H9 (cell line): ENCODE results near the gene PPP3CB. TPM values are rescaled to one million over a fixed set of nuclear protein-coding genes. Genes with fewer than 3 reads are reported as not detected.

Experiments
- DNase-seq: peaks from one replicate; pipeline ENCODE4 v3.0.0-alpha.2; 2017
- H2AFZ ChIP-seq: one replicate; pipeline ENCODE4 v1.6.1; 2013; ENCODE audit warnings: mild to moderate bottlenecking, low read length, control low read depth, moderate library complexity
- H2AK5ac ChIP-seq: 2 replicates; pipeline ENCODE4 v1.6.1; 2013; ENCODE audit warnings: low read length, control low read depth, mixed read lengths; ENCODE audit not compliant: insufficient read length
- H2BK120ac ChIP-seq: one replicate; pipeline ENCODE4 v1.6.1; 2013; ENCODE audit warnings: low read depth, mild to moderate bottlenecking, low read length, control low read depth, inconsistent platforms; ENCODE audit not compliant: poor library complexity, severe bottlenecking
- H2BK12ac ChIP-seq: 2 replicates; pipeline ENCODE4 v1.6.1; 2013; ENCODE audit warnings: low read length, control low read depth, mixed read lengths, low read depth; ENCODE audit not compliant: insufficient read length
- H2BK15ac ChIP-seq: 2 replicates; pipeline ENCODE4 v1.6.1; 2013; ENCODE audit warnings: low read depth, low read length, control low read depth
- H2BK20ac ChIP-seq: one replicate; pipeline ENCODE4 v1.6.1; 2013; ENCODE audit warnings: low read depth, mild to moderate bottlenecking, low read length, control low read depth, inconsistent platforms; ENCODE audit not compliant: poor library complexity, severe bottlenecking
- H2BK5ac ChIP-seq: 2 replicates; pipeline ENCODE4 v1.6.1; 2013; ENCODE audit warnings: low read length, control low read depth, mixed read lengths; ENCODE audit not compliant: insufficient read length
- H3K14ac ChIP-seq: 2 replicates; pipeline ENCODE4 v1.6.1; 2013; ENCODE audit warnings: low read length, control low read depth; ENCODE audit not compliant: insufficient read depth
- H3K18ac ChIP-seq: 2 replicates; pipeline ENCODE4 v1.6.1; 2013; ENCODE audit warnings: low read depth, mild to moderate bottlenecking, mixed read lengths, low read length, control low read depth; ENCODE audit not compliant: insufficient read length
- H3K23ac ChIP-seq: 2 replicates; pipeline ENCODE4 v1.6.1; 2013; ENCODE audit warnings: low read length, control low read depth, mixed read lengths, low read depth; ENCODE audit not compliant: insufficient read length
- H3K23me2 ChIP-seq: 2 replicates; pipeline ENCODE4 v1.6.1; 2013; ENCODE audit warnings: low read depth, mild to moderate bottlenecking, mixed read lengths, low read length, control low read depth; ENCODE audit not compliant: insufficient read length, poor library complexity, severe bottlenecking
- H3K27ac ChIP-seq: 2 replicates; pipeline ENCODE4 v1.5.1; 2013; ENCODE audit warnings: low read length, control low read depth, mixed read lengths, low read depth; ENCODE audit not compliant: insufficient read length
- H3K27me3 ChIP-seq: 2 replicates; pipeline ENCODE4 v1.6.1; 2013; ENCODE audit warnings: low read length, control low read depth, inconsistent platforms; ENCODE audit not compliant: insufficient read depth
- H3K4ac ChIP-seq: 2 replicates; pipeline ENCODE4 v1.6.1; 2013; ENCODE audit warnings: low read depth, mild to moderate bottlenecking, control low read depth, inconsistent platforms, low read length, moderate library complexity
- H3K4me1 ChIP-seq: 2 replicates; pipeline ENCODE4 v1.6.1; 2013; ENCODE audit warnings: low read length, control low read depth, inconsistent platforms; ENCODE audit not compliant: insufficient read depth
- H3K4me2 ChIP-seq: 2 replicates; pipeline ENCODE4 v1.6.1; 2013; ENCODE audit warnings: low read length, control low read depth, mixed read lengths; ENCODE audit not compliant: insufficient read length, insufficient read depth
- H3K56ac ChIP-seq: 2 replicates; pipeline ENCODE4 v1.6.1; 2013; ENCODE audit warnings: low read depth, mild to moderate bottlenecking, mixed read lengths, low read length, control low read depth; ENCODE audit not compliant: insufficient read length
- H3K79me1 ChIP-seq: 2 replicates; pipeline ENCODE4 v1.6.1; 2013; ENCODE audit warnings: low read depth, mild to moderate bottlenecking, moderate library complexity, low read length, control low read depth, inconsistent platforms; ENCODE audit not compliant: insufficient read depth, poor library complexity, severe bottlenecking
- H3K79me2 ChIP-seq: 2 replicates; pipeline ENCODE4 v1.6.1; 2013; ENCODE audit warnings: low read length, control low read depth, inconsistent platforms; ENCODE audit not compliant: insufficient read depth
- H3K9ac ChIP-seq: 2 replicates; pipeline ENCODE4 v1.6.1; 2013; ENCODE audit warnings: low read length, control low read depth, mixed read lengths; ENCODE audit not compliant: insufficient read length; ENCODE audit errors: extremely low read depth
- H3K9me3 ChIP-seq: one replicate; pipeline ENCODE4 v1.6.1; 2013; ENCODE audit warnings: low read depth, low read length, inconsistent platforms; ENCODE audit not compliant: control insufficient read depth
- H3T11ph ChIP-seq: one replicate; pipeline ENCODE4 v1.6.1; 2013; ENCODE audit warnings: mild to moderate bottlenecking, low read length, control low read depth, inconsistent platforms
- H4K20me1 ChIP-seq: one replicate; pipeline ENCODE4 v1.6.1; 2013; ENCODE audit not compliant: control insufficient read depth, insufficient read length, insufficient read depth
- H4K5ac ChIP-seq: 2 replicates; pipeline ENCODE4 v1.6.1; 2013; ENCODE audit warnings: low read depth, mild to moderate bottlenecking, mixed read lengths, low read length, control low read depth; ENCODE audit not compliant: insufficient read length
- H4K8ac ChIP-seq: replicated peaks from 2 replicates; pipeline ENCODE4 v1.6.1; 2013; ENCODE audit warnings: low read length, control low read depth, mixed read lengths, low read depth; ENCODE audit not compliant: insufficient read length
- H4K91ac ChIP-seq: 2 replicates; pipeline ENCODE4 v1.6.1; 2013; ENCODE audit warnings: low read depth, mild to moderate bottlenecking, moderate library complexity, mixed read lengths, low read length, control low read depth; ENCODE audit not compliant: insufficient read length
- H3K27ac Mint-ChIP-seq, 3 experiments: 2 replicates in 2 of 3; 3 replicates in 1 of 3; pipeline ENCODE4 v1.8.0; 2020 to 2021; ENCODE audit warnings: mixed read lengths in 3 of 3, mild to moderate bottlenecking in 1 of 3, moderate library complexity in 1 of 3
- H3K27me3 Mint-ChIP-seq: 2 replicates; pipeline ENCODE4 v1.8.0; 2021; ENCODE audit warnings: low read depth, mild to moderate bottlenecking, moderate library complexity, mixed read lengths
- H3K36me3 Mint-ChIP-seq, 3 experiments: 2 replicates in 2 of 3; 3 replicates in 1 of 3; pipeline ENCODE4 v1.8.0; 2020 to 2021; ENCODE audit warnings: low read depth in 3 of 3, mixed read lengths in 3 of 3; ENCODE audit not compliant: insufficient read depth in 1 of 3
- H3K4me1 Mint-ChIP-seq, 2 experiments: 2 replicates each; pipeline ENCODE4 v1.8.0; 2020; ENCODE audit warnings: mixed read lengths in 2 of 2
- H3K4me3 Mint-ChIP-seq, 2 experiments: 2 replicates in 1 of 2; 3 replicates in 1 of 2; pipeline ENCODE4 v1.8.0; 2020 to 2021; ENCODE audit warnings: mild to moderate bottlenecking in 2 of 2, mixed read lengths in 2 of 2, moderate library complexity in 1 of 2
- H3K9me3 Mint-ChIP-seq, 2 experiments: 2 replicates in 1 of 2; 3 replicates in 1 of 2; pipeline ENCODE4 v1.8.0; 2020; ENCODE audit warnings: mild to moderate bottlenecking in 2 of 2, mixed read lengths in 2 of 2, moderate library complexity in 1 of 2
- CTCF ChIP-seq: fragments of 200-600 bp; sonication (generic); conservative IDR thresholded peaks from 3 replicates; pipeline ENCODE4 v1.8.0; 2021; ENCODE audit warnings: antibody characterized with exemption, mild to moderate bottlenecking
- WGBS: extraction: QIAGEN DNeasy Blood & Tissue Kit; methylation state at CpG from one replicate; pipeline ENCODE4 v1.1.7; 2013; ENCODE audit warnings: missing lambda C conversion rate, low lambda C conversion rate, mixed read lengths; ENCODE audit not compliant: insufficient read length; ENCODE audit errors: extremely low coverage; 5-methylcytosine and 5-hydroxymethylcytosine counted together
- total RNA-seq: library from RNA; stranded (reverse); gene quantifications from 2 replicates; pipeline ENCODE4 v1.2.1, GENCODE V29; 2021

Gene PPP3CB
- total RNA-seq, 1 experiment from 2014 or later = 37.3 TPM

- Mint-ChIP-seq H3K27me3 (no peaks in the 10 kb centered on the region), H3K27ac (peak overlapping the region in 1 of 3 experiments; percentile 44; a peak in 1 of 7 replicates), H3K4me3 (peak overlapping the region; percentile 41 to 59; a peak in 4 of 5 replicates), H3K9me3 (no peaks in the 10 kb centered on the region; a peak in 1 of 5 replicates), H3K4me1 (peaks cover 16 to 17% of the 10 kb centered on the region in 2 experiments), H3K36me3 (peaks cover 0 to 8% (median 8%) of the 10 kb centered on the region in 3 experiments; a peak in 5 of 7 replicates)
- DNase-seq = no peak
- Histone ChIP-seq H4K5ac (no peak overlapping the region), H2BK20ac (no peak overlapping the region), H3K18ac (no peak overlapping the region), H3K9me3 (no peaks in the 10 kb centered on the region), H4K20me1 (no peaks in the 10 kb centered on the region), H2BK5ac (no peak overlapping the region), H3K9ac (no peak overlapping the region), H2BK15ac (no peak overlapping the region), H2BK120ac (no peak overlapping the region), H4K91ac (no peak overlapping the region), H3K4ac (no peak overlapping the region), H3K27ac (no peak overlapping the region), H2BK12ac (no peak overlapping the region), H2AFZ (no peak overlapping the region), H3K23ac (no peak overlapping the region), H4K8ac (no peak overlapping the region), H3K4me1 (no peaks in the 10 kb centered on the region; the same call in 1 of the 2 replicates), H3K14ac (no peak overlapping the region), H3K27me3 (no peaks in the 10 kb centered on the region), H3K79me1 (peaks cover 5% of the 10 kb centered on the region), H3K79me2 (peaks cover 10% of the 10 kb centered on the region; the same call in 1 of the 2 replicates), H3T11ph (no peak overlapping the region), H3K56ac (no peak overlapping the region), H3K23me2 (no peaks in the 10 kb centered on the region), H2AK5ac (no peak overlapping the region), H3K4me2 (peak overlapping the region; percentile 9)
- TF ChIP-seq CTCF = no peak
- no CpG with 5 or more reads among the region's 2 CpGs for WGBS
Measured at GRCh38 chr10:73493781-73494180, 2.0 kb downstream of the PPP3CB start.
